Sigmoid colon (tissue), 7 donors: ENCODE results near the gene RGS19. TPM values are rescaled to one million over a fixed set of nuclear protein-coding genes. Genes with fewer than 3 reads are reported as not detected.

Experiments
- DNase-seq: peaks from one replicate; pipeline ENCODE4 v3.0.0-alpha.2; 2019
- H3K27ac ChIP-seq, 4 donors: fragments of 200-600 bp; sonication (generic); one replicate each; pipeline ENCODE4 v1.5.1; 2016 to 2019; ENCODE audit warnings: mild to moderate bottlenecking in 1 of 4
- H3K27me3 ChIP-seq, 3 donors: fragments of 200-600 bp; sonication (generic); one replicate each; pipeline ENCODE4 v1.5.1; 2019; ENCODE audit warnings: mild to moderate bottlenecking in 1 of 3
- H3K36me3 ChIP-seq, 4 donors: fragments of 200-600 bp; sonication (generic); one replicate each; pipeline ENCODE4 v1.5.1; 2016 to 2019
- H3K4me1 ChIP-seq, 4 donors: fragments of 200-600 bp; sonication (generic); one replicate each; pipeline ENCODE4 v1.5.1; 2017 to 2019
- H3K4me3 ChIP-seq, 4 donors: fragments of 200-600 bp; sonication (generic); one replicate each; pipeline ENCODE4 v1.5.1; 2017 to 2019; ENCODE audit warnings: mild to moderate bottlenecking in 2 of 4, moderate library complexity in 1 of 4
- H3K9me3 ChIP-seq, 4 donors: fragments of 200-600 bp in 3 of 4; sonication (generic) in 3 of 4; one replicate each; pipeline versions ENCODE4 v1.5.1 to v1.6.1; 2013 to 2019
- EP300 ChIP-seq, 4 donors: sonication (generic); formaldehyde crosslinking; IDR thresholded peaks; one replicate each; pipeline ENCODE4 v1.6.1; 2017; ENCODE audit warnings: antibody characterized with exemption in 4 of 4
- POLR2A ChIP-seq, 2 donors: fragments of 450-650 bp; IDR thresholded peaks; one replicate each; pipeline ENCODE4 v1.6.1; 2016; ENCODE audit warnings: antibody characterized with exemption in 2 of 2, mild to moderate bottlenecking in 2 of 2, moderate library complexity in 2 of 2
- POLR2AphosphoS5 ChIP-seq, 4 donors: sonication (generic); formaldehyde crosslinking; IDR thresholded peaks; one replicate each; pipeline ENCODE4 v1.6.1; 2017; ENCODE audit warnings: antibody characterized with exemption in 4 of 4
- WGBS, 2 donors: extraction: QIAGEN DNeasy Blood & Tissue Kit; methylation state at CpG; one replicate each; pipeline ENCODE4 v1.1.7; 2013; 5-methylcytosine and 5-hydroxymethylcytosine counted together
- intact Hi-C: fragments of 100-400 bp; cut with DNase I; formaldehyde crosslinking; loops from one replicate; pipeline ENCODE4 v1.15.1; 2023
- polyA plus RNA-seq, 3 donors: library from polyadenylated mRNA; stranded (reverse); fragments of 200-250 nt; gene quantifications; one replicate each; pipeline ENCODE4 v1.2.3, GENCODE V29; 2013
- total RNA-seq, 4 donors: library from RNA; depleted of rRNA; stranded (reverse); fragments of >200 nt; gene quantifications; one replicate each; pipeline ENCODE4 v1.1.0, GENCODE V29; 2016
- TF ChIP-seq, protein P1 (sequence below), 4 experiments: fragments of 450-650 bp in 3 of 4; fragments of 200-600 bp in 1 of 4; IDR thresholded peaks; one replicate each; pipeline ENCODE4 v1.5.1; 2016 to 2019; ENCODE audit warnings: antibody characterized with exemption in 4 of 4, mild to moderate bottlenecking in 3 of 4, moderate library complexity in 2 of 4
- donor health status: healthy with polysubstance abuse.
- donor health status: Bipolar disorder and iron deficiency.
- donor health status: healthy.

RGS19 gene
- total and polyA plus RNA-seq, 7 donors, result 7.5 to 22.0 (median 11.6) TPM

DNA sequence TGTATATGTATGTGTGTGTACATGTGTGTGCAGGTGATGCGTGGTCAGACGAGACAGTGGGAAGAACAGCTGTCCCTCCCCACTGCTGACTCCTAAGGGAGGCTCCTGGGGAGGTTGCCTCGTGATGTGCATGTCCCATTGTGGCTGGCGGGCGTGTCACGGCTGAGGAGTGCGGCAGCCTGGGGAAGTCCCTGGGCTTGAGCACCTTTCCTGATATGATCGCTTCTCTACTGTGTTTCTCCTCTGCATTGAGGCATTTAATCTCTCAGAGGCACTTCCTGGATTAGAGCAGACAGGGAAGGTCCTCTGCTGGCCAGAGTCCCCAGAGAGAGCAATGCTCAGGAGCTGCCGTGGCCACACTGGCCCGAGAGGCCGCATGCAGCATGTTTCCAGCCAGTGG lies 16.6 kb upstream of the RGS19 start:
- WGBS, 2 donors, result 41 to 71% methylated on average over 11 of the region's 11 CpGs
- H3K27ac ChIP-seq, result no peak overlapping the region
- peaks cover 5 to 47% (median 38%) of the 10 kb centered on the region in 3 donors for H3K27me3 ChIP-seq
- TF ChIP-seq EP300 (IDR thresholded peaks at IDR 0.05), result no peak
- no peak for TF ChIP-seq POLR2AphosphoS5 (IDR thresholded peaks at IDR 0.05)
- TF ChIP-seq POLR2A (IDR thresholded peaks at IDR 0.05), result no peak
- TF ChIP-seq, protein P1, sequence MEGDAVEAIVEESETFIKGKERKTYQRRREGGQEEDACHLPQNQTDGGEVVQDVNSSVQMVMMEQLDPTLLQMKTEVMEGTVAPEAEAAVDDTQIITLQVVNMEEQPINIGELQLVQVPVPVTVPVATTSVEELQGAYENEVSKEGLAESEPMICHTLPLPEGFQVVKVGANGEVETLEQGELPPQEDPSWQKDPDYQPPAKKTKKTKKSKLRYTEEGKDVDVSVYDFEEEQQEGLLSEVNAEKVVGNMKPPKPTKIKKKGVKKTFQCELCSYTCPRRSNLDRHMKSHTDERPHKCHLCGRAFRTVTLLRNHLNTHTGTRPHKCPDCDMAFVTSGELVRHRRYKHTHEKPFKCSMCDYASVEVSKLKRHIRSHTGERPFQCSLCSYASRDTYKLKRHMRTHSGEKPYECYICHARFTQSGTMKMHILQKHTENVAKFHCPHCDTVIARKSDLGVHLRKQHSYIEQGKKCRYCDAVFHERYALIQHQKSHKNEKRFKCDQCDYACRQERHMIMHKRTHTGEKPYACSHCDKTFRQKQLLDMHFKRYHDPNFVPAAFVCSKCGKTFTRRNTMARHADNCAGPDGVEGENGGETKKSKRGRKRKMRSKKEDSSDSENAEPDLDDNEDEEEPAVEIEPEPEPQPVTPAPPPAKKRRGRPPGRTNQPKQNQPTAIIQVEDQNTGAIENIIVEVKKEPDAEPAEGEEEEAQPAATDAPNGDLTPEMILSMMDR (IDR thresholded peaks at IDR 0.05), result no peak
- intact Hi-C loops, result no loop called here
- no peaks in the 10 kb centered on the region for H3K4me1 ChIP-seq
- no peaks in the 10 kb centered on the region for H3K36me3 ChIP-seq
- H3K9me3 ChIP-seq, result no peaks in the 10 kb centered on the region
- no peak for DNase-seq
- H3K4me3 ChIP-seq, result no peak overlapping the region

DNA sequence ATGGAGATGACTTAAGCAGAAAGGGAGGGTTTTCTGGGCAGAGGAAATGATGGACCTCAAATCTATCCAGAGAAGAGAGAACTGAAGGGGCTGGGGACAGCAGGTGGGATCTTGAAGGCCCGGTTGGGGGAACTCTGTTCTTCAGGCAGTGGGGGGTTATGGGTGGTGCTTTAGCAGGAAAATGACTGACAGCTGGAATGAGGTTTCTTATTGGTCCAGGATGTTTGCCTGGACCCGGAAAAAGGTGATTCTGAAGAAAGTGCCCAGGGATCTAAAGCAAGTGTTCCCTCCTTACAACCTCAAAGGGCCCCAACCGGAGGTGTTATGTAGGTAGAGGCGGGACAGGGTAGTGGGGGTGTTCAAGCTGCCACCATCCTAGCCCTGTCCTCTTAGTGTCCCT lies 16.1 kb upstream of the RGS19 start:
- peaks cover 3 to 43% (median 34%) of the 10 kb centered on the region in 3 donors for H3K27me3 ChIP-seq
- intact Hi-C loops, result no loop called here
- WGBS, 2 donors, result 48 to 71% methylated on average over 4 of the region's 4 CpGs

DNA sequence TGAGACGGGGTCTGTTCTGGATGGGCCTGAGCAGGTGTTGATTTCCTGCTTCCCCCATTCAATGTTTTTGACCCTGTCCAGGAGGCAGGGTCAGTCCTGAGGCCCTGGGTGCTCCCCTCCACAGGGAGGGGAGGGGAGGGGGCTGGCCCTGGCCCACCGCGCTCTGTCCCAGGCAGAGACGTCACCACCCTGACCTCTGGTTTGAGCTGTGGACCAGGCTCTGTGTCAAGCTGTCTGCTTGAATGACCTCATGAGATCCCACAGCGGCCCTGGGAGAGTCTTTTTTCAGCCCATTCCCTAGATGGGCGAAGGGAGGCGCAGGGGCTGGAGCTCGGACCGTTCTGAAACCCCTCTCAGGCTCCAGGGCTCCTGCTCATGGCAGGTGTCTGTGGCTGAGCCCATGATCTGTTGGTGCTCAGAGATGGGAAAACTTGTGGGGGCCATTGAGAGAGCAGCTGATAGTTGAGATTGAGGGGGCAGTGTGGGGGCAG lies 13.7 kb upstream of the RGS19 start:
- Histone ChIP-seq H3K27ac (no peak overlapping the region), H3K27me3 (peaks cover 0 to 21% (median 18%) of the 10 kb centered on the region in 3 donors), H3K4me3 (no peak overlapping the region), H3K4me1 (no peaks in the 10 kb centered on the region), H3K36me3 (no peaks in the 10 kb centered on the region), H3K9me3 (no peaks in the 10 kb centered on the region)
- WGBS, 2 donors, result 30 to 64% methylated on average over 9 of the region's 9 CpGs
- intact Hi-C loops, result no loop called here
- TF ChIP-seq POLR2A (IDR thresholded peaks at IDR 0.05), result no peak
- TF ChIP-seq, protein P1 (IDR thresholded peaks at IDR 0.05), result no peak
- no peak for DNase-seq

More for the DNA sequence above, 16.1 kb upstream of the RGS19 start:
- H3K4me1 ChIP-seq, result no peaks in the 10 kb centered on the region
- DNase-seq, result no peak
- no peaks in the 10 kb centered on the region for H3K9me3 ChIP-seq
- H3K36me3 ChIP-seq, result no peaks in the 10 kb centered on the region
- no peak overlapping the region for H3K27ac ChIP-seq
- H3K4me3 ChIP-seq, result no peak overlapping the region
- TF ChIP-seq POLR2AphosphoS5 (IDR thresholded peaks at IDR 0.05), result no peak
- TF ChIP-seq, protein P1 (IDR thresholded peaks at IDR 0.05), result no peak
- no peak for TF ChIP-seq EP300 (IDR thresholded peaks at IDR 0.05)
- no peak for TF ChIP-seq POLR2A (IDR thresholded peaks at IDR 0.05)

DNA sequence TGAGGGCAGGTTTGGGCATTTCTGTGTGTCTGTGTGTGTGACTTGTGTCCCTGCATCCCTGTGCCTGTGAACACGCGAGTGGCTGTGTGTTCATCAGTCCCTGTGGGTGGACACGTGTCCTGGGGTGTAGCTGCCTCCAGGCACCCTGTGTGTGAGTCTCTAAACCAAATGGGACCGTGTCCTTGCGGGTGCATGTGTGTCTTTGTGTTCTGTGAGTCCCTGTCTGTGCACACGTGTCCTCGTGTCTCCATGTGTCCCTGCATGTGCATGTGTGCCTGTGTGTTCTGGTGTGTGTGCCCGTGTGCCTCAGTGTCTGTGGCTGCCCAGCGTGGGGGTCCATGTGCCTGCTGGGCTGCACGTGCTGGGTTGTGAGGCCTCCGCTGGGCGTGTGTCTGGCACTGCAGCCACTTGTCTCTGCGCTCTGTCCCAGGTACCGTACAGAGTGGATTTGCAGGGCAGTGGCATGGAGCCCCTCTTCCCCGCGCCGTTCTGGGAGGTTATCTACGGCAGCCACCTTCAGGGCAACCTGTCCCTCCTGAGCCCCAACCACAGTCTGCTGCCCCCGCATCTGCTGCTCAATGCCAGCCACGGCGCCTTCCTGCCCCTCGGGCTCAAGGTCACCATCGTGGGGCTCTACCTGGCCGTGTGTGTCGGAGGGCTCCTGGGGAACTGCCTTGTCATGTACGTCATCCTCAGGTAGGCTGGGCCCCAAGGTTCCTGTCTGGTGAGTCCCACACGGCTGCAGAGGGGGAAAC lies 13.1 kb upstream of the RGS19 start:
- TF ChIP-seq, protein P1 (IDR thresholded peaks at IDR 0.05), result no peak
- TF ChIP-seq EP300 (IDR thresholded peaks at IDR 0.05) (no peak), POLR2A (IDR thresholded peaks at IDR 0.05) (no peak), POLR2AphosphoS5 (IDR thresholded peaks at IDR 0.05) (no peak)
- no peaks in the 10 kb centered on the region for H3K9me3 ChIP-seq
- no peak for DNase-seq
- no peaks in the 10 kb centered on the region for H3K36me3 ChIP-seq
- H3K27ac ChIP-seq, result no peak overlapping the region
- H3K4me1 ChIP-seq, result no peaks in the 10 kb centered on the region
- WGBS, 2 donors, result 21 to 63% methylated on average over 27 of the region's 27 CpGs
- intact Hi-C loops, result no loop called here
- H3K4me3 ChIP-seq, result no peak overlapping the region
- peaks cover 0 to 18% (median 15%) of the 10 kb centered on the region in 3 donors for H3K27me3 ChIP-seq
